Hepatic stellate cell (primary cell): ENCODE results near the gene HSD11B1L.
A peak's percentile ranks its signal among the peaks of the same experiment; 100 is the strongest.
"Not testable (repeated sequence)": the region's sequence is repeated elsewhere in the genome, so short reads cannot be mapped to it uniquely, and the experiment has no call there.

ENCODE experiments used
- DNase-seq: peaks from one replicate; pipeline ENCODE4 v3.0.0; 2011; ENCODE audit warnings: low spot score

Gene HSD11B1L

GRCh38 chr19:5700455-5701092 is 19.7 kb downstream of the HSD11B1L start:
- DNase-seq, result no peak

DNA sequence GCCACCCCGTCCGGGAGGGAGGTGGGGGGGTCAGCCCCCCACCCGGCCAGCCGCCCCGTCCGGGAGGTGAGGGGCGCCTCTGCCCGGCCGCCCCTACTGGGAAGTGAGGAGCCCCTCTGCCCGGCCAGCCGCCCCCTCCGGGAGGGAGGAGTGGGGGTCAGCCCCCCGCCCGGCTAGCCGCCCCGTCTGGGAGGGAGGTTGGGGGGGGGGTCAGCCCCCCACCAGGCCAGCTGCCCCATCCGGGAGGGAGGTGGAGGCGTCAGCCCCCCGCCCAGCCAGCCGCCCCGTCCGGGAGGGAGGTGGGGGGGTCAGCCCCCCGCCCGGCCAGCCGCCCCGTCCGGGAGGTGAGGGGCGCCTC is 21.2 kb downstream of the HSD11B1L start:
- not testable (repeated sequence) for DNase-seq

GRCh38 chr19:5703819-5704818 is 23.3 kb downstream of the HSD11B1L start:
- no peak for DNase-seq

GRCh38 chr19:5705552-5705951 is 24.7 kb downstream of the HSD11B1L start:
- DNase-seq, result no peak

GRCh38 chr19:5706876-5707573 is 26.2 kb downstream of the HSD11B1L start:
- no peak for DNase-seq

DNA sequence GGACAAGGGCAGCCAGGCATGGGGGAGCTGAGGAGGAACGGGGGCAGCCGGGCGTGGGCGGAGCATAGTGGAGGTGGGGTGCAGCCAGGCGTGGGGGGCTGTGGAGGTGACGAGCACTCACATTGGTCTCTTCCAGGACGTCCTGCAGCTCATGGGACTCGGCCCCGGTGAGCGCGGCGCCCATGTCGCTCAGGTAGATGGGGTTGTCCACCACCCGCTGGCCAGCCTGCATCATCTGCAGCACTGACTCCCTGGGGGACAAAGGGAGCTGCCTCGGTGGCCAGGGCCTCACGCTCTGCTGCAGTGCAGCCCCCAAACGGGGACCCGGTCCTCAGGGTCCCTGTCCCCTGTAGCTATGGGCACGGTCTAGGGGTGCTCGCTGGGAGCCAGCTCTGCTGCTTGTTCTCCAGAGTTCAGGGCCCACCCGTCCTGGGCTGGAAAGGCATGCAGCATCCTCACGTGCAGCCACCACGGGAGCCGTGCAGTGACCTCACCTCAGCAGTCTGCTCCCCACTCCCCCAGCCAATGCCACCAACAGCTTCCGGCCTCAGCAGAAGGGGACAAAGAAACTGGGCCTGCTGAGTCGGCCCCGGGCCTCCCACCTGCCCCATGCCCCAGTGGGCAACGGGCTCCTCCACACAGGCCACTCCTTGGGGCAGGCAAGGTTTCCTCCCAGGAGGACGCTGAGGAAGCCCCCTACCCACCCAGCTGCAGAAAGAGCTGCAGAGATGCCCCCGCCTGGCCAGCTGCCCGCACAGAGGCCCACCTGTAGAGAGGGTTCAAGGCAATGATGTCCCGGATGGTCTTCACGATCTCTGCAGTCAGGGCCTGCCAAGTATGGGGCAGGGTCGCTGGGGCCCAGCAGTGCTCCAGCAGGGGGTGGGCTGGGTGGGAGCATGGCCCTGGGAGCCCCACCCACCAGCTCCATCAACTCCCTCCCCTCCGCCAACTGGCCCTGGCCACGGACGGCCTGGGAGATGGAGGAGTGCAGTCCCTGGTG is 27.0 kb downstream of the HSD11B1L start:
- DNase-seq, result no peak

DNA sequence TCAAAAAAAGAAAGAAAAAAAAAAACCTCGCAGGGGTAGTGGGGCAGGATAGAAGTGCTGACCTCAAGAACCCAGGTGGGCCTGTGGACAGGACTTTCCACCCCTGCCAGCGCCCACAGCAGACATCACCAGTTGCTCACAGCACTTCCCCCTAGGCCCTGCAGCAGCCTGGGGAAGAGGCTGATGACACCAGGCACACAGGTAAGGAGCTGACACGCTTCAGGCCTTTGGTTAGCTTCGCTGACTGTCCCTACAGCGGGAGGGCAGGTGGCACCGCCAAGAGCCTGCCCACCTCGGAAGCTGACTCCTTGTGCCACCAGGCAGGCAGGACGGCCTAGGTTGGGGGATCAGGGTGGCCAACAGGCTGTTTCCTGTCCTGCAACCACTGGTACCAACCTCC is 30.2 kb downstream of the HSD11B1L start:
- no peak for DNase-seq

DNA sequence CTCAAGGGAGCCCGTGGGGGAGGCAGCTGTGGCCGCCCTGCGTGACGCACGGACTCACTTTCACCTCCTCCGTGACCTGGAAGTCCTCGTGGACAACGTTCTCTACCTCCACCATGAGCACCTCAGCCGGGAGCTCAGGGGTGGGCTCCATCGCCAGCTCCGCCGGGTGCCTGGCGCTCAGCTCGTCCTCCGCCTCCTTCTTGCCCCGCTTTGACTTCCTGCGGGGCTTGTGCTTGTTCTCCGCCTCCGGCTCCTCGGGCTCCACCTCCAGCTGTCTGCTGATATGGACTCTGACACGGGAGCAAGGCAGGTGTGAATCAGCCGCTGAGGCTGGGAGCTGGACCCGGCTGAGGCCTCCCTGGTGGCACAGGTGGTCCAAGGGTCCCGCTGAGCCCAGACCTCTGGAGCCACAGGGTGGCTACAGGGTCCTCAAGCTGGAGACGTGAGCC is 30.9 kb downstream of the HSD11B1L start:
- DNase-seq, result no peak

- DNase-seq, result no peak
Observed at GRCh38 chr19:5713228-5713627, 32.4 kb downstream of the HSD11B1L start.

DNA sequence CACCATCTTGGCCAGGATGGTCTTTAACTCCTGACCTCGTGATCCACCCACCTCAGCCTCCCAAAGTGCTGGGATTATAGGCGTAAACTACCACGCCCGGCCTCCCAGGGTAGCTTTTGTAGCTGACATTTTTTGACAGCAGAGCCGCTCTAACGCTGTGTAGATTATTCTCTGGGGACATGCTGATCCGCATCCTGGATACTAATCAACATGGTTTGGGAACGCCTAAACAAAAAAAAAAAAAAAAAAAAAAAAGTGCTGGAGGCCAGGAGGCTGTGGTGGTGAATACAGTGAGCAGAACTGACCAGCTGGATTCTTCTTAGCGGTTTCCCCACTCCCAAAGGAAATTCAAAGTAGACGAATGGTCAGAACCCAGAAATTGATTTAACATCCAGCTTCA is 34.0 kb downstream of the HSD11B1L start:
- DNase-seq, result no peak

GRCh38 chr19:5717215-5717935 is 36.5 kb downstream of the HSD11B1L start:
- DNase-seq, result no peak

DNA sequence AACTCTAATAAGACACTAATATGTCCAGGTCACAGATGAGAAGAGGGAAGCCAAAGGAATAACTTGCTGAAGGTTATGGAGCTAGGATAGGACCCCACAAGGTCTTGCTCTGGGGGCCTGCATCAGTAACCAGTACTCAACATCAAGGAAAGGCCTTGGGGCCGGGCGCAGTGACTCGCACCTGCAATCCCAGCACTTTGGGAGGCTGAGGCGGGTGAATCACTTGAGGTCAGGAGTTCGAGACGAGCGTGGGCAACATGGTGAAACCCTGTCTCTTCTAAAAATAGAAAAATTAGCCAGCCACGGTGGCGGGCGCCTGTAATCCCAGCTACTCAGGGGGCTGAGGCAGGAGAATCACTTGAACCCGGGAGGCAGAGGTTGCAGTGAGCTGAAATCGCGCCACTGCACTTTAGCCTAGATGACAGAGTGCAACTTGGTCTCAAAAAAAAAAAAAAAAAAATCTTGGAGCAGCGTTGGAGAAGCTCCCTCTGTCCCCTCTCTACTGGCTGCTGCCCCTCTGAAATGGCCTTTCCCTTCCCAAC is 37.3 kb downstream of the HSD11B1L start:
- no peak for DNase-seq

DNA sequence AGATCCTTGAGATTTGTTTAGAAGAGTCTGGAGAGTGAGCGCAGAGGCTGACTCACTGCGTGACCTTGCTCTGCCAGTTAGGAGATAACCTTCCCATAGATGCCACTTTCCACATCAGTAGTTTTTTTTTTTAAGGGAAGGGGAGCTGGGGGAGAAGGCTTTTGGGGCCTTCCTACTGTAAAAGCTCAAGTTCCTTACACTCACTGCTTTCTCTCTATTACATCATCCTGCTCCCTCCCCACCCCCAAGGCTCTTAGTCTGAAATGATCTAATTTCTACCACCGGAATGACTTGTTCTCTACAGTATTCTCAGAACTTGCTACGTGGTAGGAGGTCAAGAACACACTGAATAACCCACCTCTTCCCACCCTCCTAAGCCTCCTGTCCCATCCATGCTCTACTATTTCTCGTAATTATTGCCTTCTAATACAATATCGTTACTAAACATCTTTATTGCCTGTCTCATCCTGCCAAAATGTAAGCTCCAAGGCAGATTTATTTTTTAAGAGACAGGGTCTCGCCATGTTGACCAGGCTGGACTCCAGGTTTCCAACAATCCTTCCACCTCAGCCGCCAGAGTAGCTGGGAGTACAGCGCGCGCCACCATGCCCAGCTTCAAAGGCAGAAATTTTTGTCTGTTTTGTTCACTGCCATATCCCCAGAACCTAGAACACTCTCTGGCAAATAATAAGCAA is 37.9 kb downstream of the HSD11B1L start:
- DNase-seq, result peak; percentile 76

DNA sequence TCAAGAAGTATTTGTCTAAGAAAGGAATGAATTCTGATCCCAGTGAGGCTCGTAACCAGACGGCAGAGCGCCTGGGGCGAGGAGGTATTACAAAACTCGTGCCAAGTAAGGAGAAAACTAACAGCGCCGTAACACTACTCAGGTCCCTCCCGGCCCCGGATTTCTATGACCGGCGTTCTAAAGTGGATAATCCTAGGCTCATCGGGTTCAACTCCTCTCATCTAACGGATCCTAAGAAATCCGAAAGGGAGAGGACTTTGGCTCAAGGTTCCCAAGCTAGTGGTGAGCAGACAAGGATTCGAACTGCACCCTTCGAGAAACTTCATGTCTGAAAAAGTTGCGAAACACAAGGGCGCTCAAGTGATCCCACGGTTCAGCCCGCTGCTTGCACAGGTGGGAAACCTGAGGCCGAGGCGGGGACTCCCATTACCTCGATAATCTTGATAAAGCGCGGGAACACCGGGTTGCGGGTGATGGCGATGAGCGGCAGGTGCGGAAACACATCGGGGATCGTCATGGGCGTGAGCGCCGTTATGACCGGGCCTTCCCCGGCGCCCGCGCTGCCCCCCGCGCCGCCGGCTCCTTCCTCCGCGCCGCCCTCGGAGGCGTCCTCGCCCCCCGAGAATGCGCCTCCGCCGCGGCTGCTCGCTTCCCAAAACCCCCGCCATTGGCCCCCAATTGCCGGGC is 38.6 kb downstream of the HSD11B1L start:
- no peak for DNase-seq

DNA sequence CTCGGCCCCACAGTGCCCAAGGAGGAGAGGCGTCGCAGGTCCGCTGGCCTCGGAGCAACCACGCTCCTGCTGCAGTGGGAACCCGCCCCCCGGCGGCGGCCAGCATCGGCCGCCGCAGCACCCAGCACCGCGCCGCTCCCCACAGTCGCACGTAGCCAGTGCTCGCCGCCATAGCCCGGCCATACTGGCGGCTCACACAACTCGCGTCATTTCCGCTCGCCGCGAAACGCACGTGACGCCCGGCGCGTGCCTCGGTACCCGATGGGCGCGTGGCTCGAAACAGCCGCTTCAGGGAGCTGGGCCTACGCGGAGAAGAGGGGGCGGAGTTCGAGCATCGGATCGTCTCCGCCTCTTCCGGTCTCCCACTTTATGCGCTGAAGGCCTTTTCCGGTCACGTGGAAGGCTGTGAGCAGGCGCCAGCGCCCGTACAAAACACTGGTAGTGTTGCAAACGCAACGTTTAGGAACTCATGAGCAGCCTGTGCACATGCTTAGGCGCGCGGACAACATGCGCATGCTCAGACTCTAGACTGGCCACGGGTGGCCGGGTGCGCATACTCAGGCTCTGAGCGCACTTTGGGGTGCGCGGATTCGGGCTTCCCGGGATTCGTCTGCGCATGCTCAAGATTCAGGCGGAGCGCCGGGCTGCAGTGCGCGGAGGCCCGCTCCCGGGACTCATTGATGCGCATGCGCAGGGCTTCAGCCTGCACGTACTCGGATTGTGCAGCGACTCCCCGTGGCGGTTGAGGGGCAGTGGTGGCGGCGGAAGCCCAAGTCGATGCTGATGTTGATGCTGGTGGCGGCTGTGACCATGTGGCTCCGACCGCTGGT is 39.3 kb downstream of the HSD11B1L start, which contains the start of the genes CATSPERD and LONP1:
CATSPERD (plus strand) TSS at position 677 of the 830 bp plus-strand sequence; CDS start at position 778, 101 bp downstream.
LONP1 (minus strand) TSS at position 186 of the 830 bp plus-strand sequence; CDS start at position 172, 14 bp downstream.
- peak; percentile 99 for DNase-seq

DNA sequence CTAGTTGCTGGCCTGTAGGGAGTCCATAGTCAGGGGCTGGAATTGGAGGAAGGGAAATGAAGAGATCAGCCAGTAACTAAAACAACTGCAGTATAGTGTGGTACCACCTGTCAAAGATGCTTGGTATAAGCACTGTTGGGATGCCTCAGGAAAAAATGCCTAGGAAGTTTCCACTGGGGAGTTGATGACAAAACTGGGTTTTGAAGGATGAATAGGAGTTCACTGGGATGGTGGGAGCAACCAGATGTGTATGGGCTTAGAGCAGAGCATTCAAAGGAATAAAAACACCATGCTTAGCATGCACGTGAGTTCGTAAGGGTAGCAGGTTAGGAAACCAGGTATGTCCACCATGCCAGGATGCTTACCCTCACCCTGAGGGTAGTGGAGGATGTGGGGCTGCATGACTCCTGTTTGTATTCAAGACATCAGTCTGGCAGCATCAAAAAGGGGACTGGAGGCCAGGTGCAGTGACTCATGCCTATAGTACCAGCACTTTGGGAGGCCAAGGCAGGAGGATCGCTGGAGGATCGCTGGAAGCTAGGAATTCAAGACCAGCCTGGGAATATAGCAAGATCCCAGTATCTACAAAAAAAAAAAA is 46.7 kb downstream of the HSD11B1L start:
- no peak for DNase-seq

- DNase-seq, result not testable (repeated sequence)
Observed at GRCh38 chr19:5733172-5733571, 52.3 kb downstream of the HSD11B1L start.
